Measurements from ENCODE around the gene IL6ST. TPM values are rescaled to one million over a fixed set of nuclear protein-coding genes. Genes with fewer than 3 reads are reported as not detected.
A peak's percentile ranks its signal among the peaks of the same experiment; 100 is the strongest.
"Not testable (repeated sequence)": the region's sequence is repeated elsewhere in the genome, so short reads cannot be mapped to it uniquely, and the experiment has no call there.

Gene IL6ST
- total RNA-seq, 1 donor from 2014 or later: 74.7 TPM

GRCh38 chr5:55973296-55973695, 21.5 kb downstream of the IL6ST start:
- TF ChIP-seq CTCF (conservative IDR thresholded peaks at IDR 0.05): no peak
- Mint-ChIP-seq H3K4me3 (no peak overlapping the region), H3K27me3 (no peaks in the 10 kb centered on the region), H3K36me3 (peaks cover 28% of the 10 kb centered on the region), H3K9me3 (no peaks in the 10 kb centered on the region), H3K27ac (peak overlapping the region; percentile 26), H3K4me1 (ENCODE audit: unreplicated experiment) (peaks cover 13% of the 10 kb centered on the region)
- DNase-seq (ENCODE audit: extremely low spot score, unreplicated experiment): no peak

GRCh38 chr5:55969956-55970355, 24.8 kb downstream of the IL6ST start:
- DNase-seq (ENCODE audit: extremely low spot score, unreplicated experiment): no peak
- TF ChIP-seq CTCF (conservative IDR thresholded peaks at IDR 0.05): no peak
- peaks cover 26% of the 10 kb centered on the region for H3K36me3 Mint-ChIP-seq
- H3K4me1 Mint-ChIP-seq (ENCODE audit: unreplicated experiment): peaks cover 7% of the 10 kb centered on the region
- no peak overlapping the region for H3K4me3 Mint-ChIP-seq
- no peaks in the 10 kb centered on the region for H3K9me3 Mint-ChIP-seq
- H3K27me3 Mint-ChIP-seq: no peaks in the 10 kb centered on the region
- no peak overlapping the region for H3K27ac Mint-ChIP-seq

- Mint-ChIP-seq H3K4me3 (no peak overlapping the region), H3K4me1 (ENCODE audit: unreplicated experiment) (no peaks in the 10 kb centered on the region), H3K9me3 (no peaks in the 10 kb centered on the region), H3K36me3 (peaks cover 16% of the 10 kb centered on the region), H3K27ac (no peak overlapping the region), H3K27me3 (no peaks in the 10 kb centered on the region)
- no peak for TF ChIP-seq CTCF (conservative IDR thresholded peaks at IDR 0.05)
- DNase-seq (ENCODE audit: extremely low spot score, unreplicated experiment): no peak
Measured at GRCh38 chr5:55966284-55966683, 28.5 kb downstream of the IL6ST start.

GRCh38 chr5:55965525-55965924, 29.2 kb downstream of the IL6ST start:
- no peaks in the 10 kb centered on the region for H3K9me3 Mint-ChIP-seq
- no peaks in the 10 kb centered on the region for H3K27me3 Mint-ChIP-seq
- H3K4me1 Mint-ChIP-seq (ENCODE audit: unreplicated experiment): no peaks in the 10 kb centered on the region
- peaks cover 17% of the 10 kb centered on the region for H3K36me3 Mint-ChIP-seq
- H3K4me3 Mint-ChIP-seq: no peak overlapping the region
- H3K27ac Mint-ChIP-seq: no peak overlapping the region
- no peak for TF ChIP-seq CTCF (conservative IDR thresholded peaks at IDR 0.05)
- no peak for DNase-seq (ENCODE audit: extremely low spot score, unreplicated experiment)

- Mint-ChIP-seq H3K27me3 (no peaks in the 10 kb centered on the region), H3K36me3 (peaks cover 13% of the 10 kb centered on the region), H3K9me3 (no peaks in the 10 kb centered on the region), H3K4me3 (no peak overlapping the region), H3K4me1 (ENCODE audit: unreplicated experiment) (no peaks in the 10 kb centered on the region), H3K27ac (no peak overlapping the region)
- no peak for TF ChIP-seq CTCF (conservative IDR thresholded peaks at IDR 0.05)
- no peak for DNase-seq (ENCODE audit: extremely low spot score, unreplicated experiment)
Measured at GRCh38 chr5:55960779-55961178, 34.0 kb downstream of the IL6ST start.

- H3K4me1 Mint-ChIP-seq (ENCODE audit: unreplicated experiment): no peaks in the 10 kb centered on the region
- no peak overlapping the region for H3K4me3 Mint-ChIP-seq
- H3K9me3 Mint-ChIP-seq: no peaks in the 10 kb centered on the region
- DNase-seq (ENCODE audit: extremely low spot score, unreplicated experiment): no peak
- no peaks in the 10 kb centered on the region for H3K27me3 Mint-ChIP-seq
- no peak overlapping the region for H3K27ac Mint-ChIP-seq
- H3K36me3 Mint-ChIP-seq: peaks cover 19% of the 10 kb centered on the region
- no peak for TF ChIP-seq CTCF (conservative IDR thresholded peaks at IDR 0.05)
Measured at GRCh38 chr5:55959208-55959607, 35.6 kb downstream of the IL6ST start.

- H3K36me3 Mint-ChIP-seq: peaks cover 13% of the 10 kb centered on the region
- H3K9me3 Mint-ChIP-seq; H3K4me1 Mint-ChIP-seq (ENCODE audit: unreplicated experiment); H3K4me3 Mint-ChIP-seq; H3K27me3 Mint-ChIP-seq; H3K27ac Mint-ChIP-seq; DNase-seq (ENCODE audit: extremely low spot score, unreplicated experiment): not testable (repeated sequence)
Measured at GRCh38 chr5:55941154-55941553, 53.6 kb downstream of the IL6ST start.

GRCh38 chr5:55937598-55937997, 57.2 kb downstream of the IL6ST start:
- H3K4me3 Mint-ChIP-seq; H3K27ac Mint-ChIP-seq; H3K9me3 Mint-ChIP-seq; H3K27me3 Mint-ChIP-seq; H3K36me3 Mint-ChIP-seq; H3K4me1 Mint-ChIP-seq (ENCODE audit: unreplicated experiment); DNase-seq (ENCODE audit: extremely low spot score, unreplicated experiment): not testable (repeated sequence)

Measured in type B pancreatic cell (in vitro differentiated cells).